Endothelial cell of umbilical vein (primary cell): ENCODE data around the gene UGCG. TPM values are rescaled to one million over a fixed set of nuclear protein-coding genes. Genes with fewer than 3 reads are reported as not detected.

ENCODE experiments used
- BruUV-seq: library from RNA; stranded (reverse); fragments of 400-500 nt; replicated peaks from 2 replicates; lab custom pipeline; 2021; lab: Mats Ljungman, UMichigan
- CTCF ChIA-PET: fragments of 300-600, 350-600 bp; sonication (Branson Sonifier 250); formaldehyde crosslinking; loops from one replicate; lab custom pipeline; 2021; ENCODE audit warnings: antibody characterized with exemption, inconsistent platforms; lab: Charles Lee
- POLR2A ChIA-PET: fragments of 300-600, 350-600 bp; sonication (Branson Sonifier 250); formaldehyde crosslinking; loops from one replicate; lab custom pipeline; 2021; ENCODE audit warnings: antibody characterized with exemption, inconsistent platforms; lab: Charles Lee
- DNase-seq: peaks from one replicate; pipeline ENCODE4 v3.0.0-alpha.2; 2011; ENCODE audit warnings: low read depth, low spot score
- FAIRE-seq: peaks from 2 replicates; lab custom pipeline; 2011; peaks lifted over from hg19 to GRCh38; lab: Jason Lieb, UNC
- H2AFZ ChIP-seq: 2 replicates; pipeline ENCODE4 v1.6.0; 2012; ENCODE audit warnings: low read depth, low read length, control low read depth, inconsistent platforms
- H3K27ac ChIP-seq: 2 replicates; pipeline ENCODE4 v1.5.1; 2011; ENCODE audit warnings: low read depth, mild to moderate bottlenecking, control low read depth, low read length, moderate library complexity; ENCODE audit not compliant: insufficient read depth
- H3K27me3 ChIP-seq, 2 experiments: 2 replicates each; pipeline versions ENCODE4 v1.6.0 to v1.6.1; 2011; ENCODE audit warnings: low read length in 2 of 2, mixed read lengths in 1 of 2; ENCODE audit not compliant: control insufficient read depth in 2 of 2, insufficient read depth in 2 of 2
- H3K36me3 ChIP-seq, 2 experiments: 2 replicates in 1 of 2; 3 replicates in 1 of 2; pipeline ENCODE4 v1.5.1; 2011; ENCODE audit warnings: low read length in 2 of 2, mild to moderate bottlenecking in 1 of 2, moderate library complexity in 1 of 2; ENCODE audit not compliant: control insufficient read depth in 2 of 2, insufficient read depth in 2 of 2; ENCODE audit errors: extremely low read depth in 1 of 2
- H3K4me1 ChIP-seq: 3 replicates; pipeline ENCODE4 v1.5.1; 2011; ENCODE audit warnings: mild to moderate bottlenecking, low read length; ENCODE audit not compliant: control insufficient read depth, insufficient read depth; ENCODE audit errors: extremely low read depth
- H3K4me2 ChIP-seq: 2 replicates; pipeline ENCODE4 v1.6.1; 2011; ENCODE audit warnings: low read length, control low read depth, mixed read lengths; ENCODE audit not compliant: insufficient read depth
- H3K4me3 ChIP-seq, 3 experiments: fragments of 200-600 bp in 1 of 3; sonication (generic), shearing (Covaris generic) in 1 of 3; replicated peaks in 1 of 3; 2 replicates each; pipeline ENCODE4 v1.5.1; 2011 to 2016; ENCODE audit warnings: control low read depth in 3 of 3, low read length in 3 of 3, mild to moderate bottlenecking in 2 of 3, inconsistent platforms in 1 of 3, low read depth in 1 of 3, moderate library complexity in 1 of 3; ENCODE audit not compliant: insufficient read depth in 1 of 3
- H3K79me2 ChIP-seq: 2 replicates; pipeline ENCODE4 v1.6.0; 2012; ENCODE audit warnings: low read length, inconsistent platforms; ENCODE audit not compliant: control insufficient read depth, insufficient read depth
- H3K9ac ChIP-seq: replicated peaks from 2 replicates; pipeline ENCODE3; 2011; ENCODE audit warnings: low read length, control low read depth; ENCODE audit not compliant: insufficient read depth; ENCODE audit errors: extremely low read depth
- H3K9me1 ChIP-seq: replicated peaks from 3 replicates; pipeline ENCODE4 v1.6.0; 2011; ENCODE audit warnings: mild to moderate bottlenecking, low read length; ENCODE audit not compliant: control insufficient read depth, insufficient read depth; ENCODE audit errors: extremely low read depth
- H3K9me3 ChIP-seq: replicated peaks from 2 replicates; pipeline ENCODE4 v1.5.1; 2012; ENCODE audit warnings: low read length, inconsistent platforms; ENCODE audit not compliant: control insufficient read depth, insufficient read depth
- H4K20me1 ChIP-seq: replicated peaks from 2 replicates; pipeline ENCODE3; 2011; ENCODE audit warnings: mild to moderate bottlenecking, low read length; ENCODE audit not compliant: control insufficient read depth, insufficient read depth; ENCODE audit errors: extremely low read depth
- EZH2 ChIP-seq: IDR thresholded peaks from 2 replicates; pipeline ENCODE4 v1.6.1; 2012; ENCODE audit warnings: borderline replicate concordance, low read depth, mild to moderate bottlenecking, moderate library complexity, low read length, inconsistent platforms; ENCODE audit not compliant: severe bottlenecking
- FOS ChIP-seq: IDR thresholded peaks from 2 replicates; pipeline ENCODE4 v1.6.1; 2011; ENCODE audit warnings: mild to moderate bottlenecking, low read length, moderate library complexity, borderline replicate concordance; ENCODE audit not compliant: insufficient read depth
- GATA2 ChIP-seq: IDR thresholded peaks from 2 replicates; pipeline ENCODE4 v1.7.0; 2011; ENCODE audit warnings: low read depth, mild to moderate bottlenecking, moderate library complexity, mixed read lengths, low read length; ENCODE audit not compliant: insufficient read length, insufficient read depth
- JUN ChIP-seq: IDR thresholded peaks from 2 replicates; pipeline ENCODE4 v1.6.1; 2011; ENCODE audit warnings: borderline replicate concordance, low read depth; ENCODE audit not compliant: insufficient read length, insufficient read depth
- MYC ChIP-seq: IDR thresholded peaks from one replicate; pipeline ENCODE4 v1.6.1; 2011; ENCODE audit warnings: mild to moderate bottlenecking, low read depth, low read length
- POLR2A ChIP-seq: IDR thresholded peaks from 2 replicates; pipeline ENCODE4 v1.6.1; 2012; ENCODE audit warnings: low read depth, mild to moderate bottlenecking, control low read depth, low read length
- POLR2AphosphoS5 ChIP-seq: IDR thresholded peaks from 2 replicates; pipeline ENCODE4 v1.6.1; 2012; ENCODE audit warnings: low read depth, mild to moderate bottlenecking, control low read depth, low read length, moderate library complexity; ENCODE audit not compliant: insufficient read depth
- dilution Hi-C: fragments of 300-500 bp; cut with MboI; formaldehyde crosslinking; loops from one replicate; pipeline ENCODE4 v1.15.0; 2019; ENCODE audit warnings: low sequenced_read_pairs; ENCODE audit not compliant: extremely low pct_ligation_motif_present
- intact Hi-C: fragments of 100-400 bp; cut with micrococcal nuclease; formaldehyde crosslinking; loops from one replicate; pipeline ENCODE4 v1.10.0; 2022
- polyA plus RNA-seq, 4 experiments: library from polyadenylated mRNA; depleted of rRNA in 3 of 4; stranded (reverse) in 3 of 4; unstranded in 1 of 4; fragments of >200 nt; gene quantifications; 2 replicates each; pipeline versions ENCODE4 v1.2.1 to v1.2.3, GENCODE V29; 2011 to 2012; ENCODE audit warnings: missing spikeins in 1 of 4
- total RNA-seq: library from RNA; stranded (reverse); gene quantifications from 2 replicates; pipeline ENCODE4 v1.2.3, GENCODE V29; 2021
- TF ChIP-seq, protein P1 (sequence below): IDR thresholded peaks from 2 replicates; pipeline ENCODE4 v1.6.1; 2011; ENCODE audit not compliant: insufficient read depth, insufficient read length
- TF ChIP-seq, protein P2 (sequence below), 2 donors: IDR thresholded peaks; 1 replicate in 1 of 2; 2 replicates in 1 of 2; pipeline ENCODE4 v1.5.1; 2011; ENCODE audit warnings: low read length in 2 of 2, mild to moderate bottlenecking in 2 of 2, moderate library complexity in 2 of 2, control low read depth in 1 of 2, inconsistent platforms in 1 of 2, low read depth in 1 of 2; ENCODE audit not compliant: insufficient read depth in 1 of 2; ENCODE audit errors: extremely low read depth in 1 of 2

The UGCG gene
- total and polyA plus RNA-seq, 2 donors (not counting 3 experiments of a cell fraction or from before 2014, with no cell fraction given) = 28.5 to 38.5 TPM

DNA sequence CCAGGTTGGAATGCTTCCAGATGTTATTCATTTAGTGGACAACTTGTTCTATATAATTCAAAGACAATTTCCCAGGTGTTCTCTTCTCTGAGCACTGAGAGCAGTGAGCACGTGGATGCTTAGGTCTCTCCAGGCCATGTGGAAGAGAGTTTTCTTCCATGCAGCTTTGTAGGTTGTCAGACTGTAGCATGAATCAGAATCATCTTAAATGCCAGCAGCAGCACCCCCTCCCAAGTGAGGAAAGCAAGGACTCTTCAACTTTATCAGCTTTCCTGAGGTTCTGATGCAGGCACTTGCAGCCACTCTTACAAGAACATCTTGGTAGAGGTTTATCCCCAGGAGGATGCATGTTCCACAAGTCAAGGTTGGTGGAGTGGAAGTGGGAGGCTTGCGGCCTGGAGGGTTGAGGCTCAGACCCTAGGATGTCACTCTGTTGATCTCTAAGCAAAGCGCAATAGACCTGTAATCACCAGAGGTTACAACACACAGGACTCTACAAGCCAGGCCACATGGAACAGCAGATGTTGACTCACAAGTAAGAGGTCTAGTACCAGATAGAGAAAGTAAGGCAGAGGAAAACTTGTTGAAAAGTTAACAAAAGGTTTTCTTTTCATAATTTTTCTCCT is 47.7 kb downstream of the UGCG start:
- H3K27me3 ChIP-seq = no peaks in the 10 kb centered on the region
- no peaks in the 10 kb centered on the region for H3K9me3 ChIP-seq
- no peak overlapping the region for H3K27ac ChIP-seq
- FAIRE-seq = no peak
- peaks cover 4% of the 10 kb centered on the region for H3K4me1 ChIP-seq
- intact Hi-C loops = no loop called here
- no peak overlapping the region for H3K9ac ChIP-seq
- no peaks in the 10 kb centered on the region for H3K36me3 ChIP-seq
- H3K4me3 ChIP-seq = no peak overlapping the region
- dilution Hi-C loops = no loop called here
- DNase-seq = no peak
- H3K9me1 ChIP-seq = no peaks in the 10 kb centered on the region
- TF ChIP-seq POLR2AphosphoS5 (no peak), EZH2 (no peak), MYC (no peak), JUN (no peak), FOS (no peak), GATA2 (no peak), POLR2A (no peak)
- TF ChIP-seq, protein P1, sequence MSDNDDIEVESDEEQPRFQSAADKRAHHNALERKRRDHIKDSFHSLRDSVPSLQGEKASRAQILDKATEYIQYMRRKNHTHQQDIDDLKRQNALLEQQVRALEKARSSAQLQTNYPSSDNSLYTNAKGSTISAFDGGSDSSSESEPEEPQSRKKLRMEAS = no peak
- TF ChIP-seq, protein P2, sequence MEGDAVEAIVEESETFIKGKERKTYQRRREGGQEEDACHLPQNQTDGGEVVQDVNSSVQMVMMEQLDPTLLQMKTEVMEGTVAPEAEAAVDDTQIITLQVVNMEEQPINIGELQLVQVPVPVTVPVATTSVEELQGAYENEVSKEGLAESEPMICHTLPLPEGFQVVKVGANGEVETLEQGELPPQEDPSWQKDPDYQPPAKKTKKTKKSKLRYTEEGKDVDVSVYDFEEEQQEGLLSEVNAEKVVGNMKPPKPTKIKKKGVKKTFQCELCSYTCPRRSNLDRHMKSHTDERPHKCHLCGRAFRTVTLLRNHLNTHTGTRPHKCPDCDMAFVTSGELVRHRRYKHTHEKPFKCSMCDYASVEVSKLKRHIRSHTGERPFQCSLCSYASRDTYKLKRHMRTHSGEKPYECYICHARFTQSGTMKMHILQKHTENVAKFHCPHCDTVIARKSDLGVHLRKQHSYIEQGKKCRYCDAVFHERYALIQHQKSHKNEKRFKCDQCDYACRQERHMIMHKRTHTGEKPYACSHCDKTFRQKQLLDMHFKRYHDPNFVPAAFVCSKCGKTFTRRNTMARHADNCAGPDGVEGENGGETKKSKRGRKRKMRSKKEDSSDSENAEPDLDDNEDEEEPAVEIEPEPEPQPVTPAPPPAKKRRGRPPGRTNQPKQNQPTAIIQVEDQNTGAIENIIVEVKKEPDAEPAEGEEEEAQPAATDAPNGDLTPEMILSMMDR (IDR thresholded peaks at IDR 0.05; ENCODE audit: extremely low read depth in 1 of 2, insufficient read depth in 1 of 2, low read depth in 1 of 2, low read length in 2 of 2) = no peak
- no peaks in the 10 kb centered on the region for H4K20me1 ChIP-seq
- H2AFZ ChIP-seq = no peak overlapping the region
- CTCF ChIA-PET = interaction anchor here (1.2 to 1.3 kb wide), 3 partner anchors 130 to 185 kb away, joined by 3 to 5 read pairs (median 5); no protein-coding TSS in a partner anchor
- no TSS peak for BruUV-seq
- POLR2A ChIA-PET = interaction anchor here (0.7 kb wide), 1 partner anchor 18 kb away, joined by 9 read pairs; no protein-coding TSS in a partner anchor
- H3K4me2 ChIP-seq = no peak overlapping the region
- no peaks in the 10 kb centered on the region for H3K79me2 ChIP-seq
